Ovary (tissue), 9 donors: ENCODE results near the gene ADA. TPM values are rescaled to one million over a fixed set of nuclear protein-coding genes. Genes with fewer than 3 reads are reported as not detected.

Experiments
- DNase-seq, 5 donors: peaks; one replicate each; pipeline ENCODE4 v3.0.0-alpha.2; 2019 to 2020
- H3K27ac ChIP-seq, 2 donors: fragments of 200-600 bp; one replicate each; pipeline versions ENCODE4 v1.5.1 to v1.8.0; 2019 to 2022
- H3K27me3 ChIP-seq: fragments of 200-600 bp; one replicate; pipeline ENCODE4 v1.8.0; 2022
- H3K36me3 ChIP-seq: fragments of 200-600 bp; sonication (generic); one replicate; pipeline ENCODE4 v1.5.1; 2019
- H3K4me1 ChIP-seq: one replicate; pipeline ENCODE4 v1.8.1; 2013; ENCODE audit warnings: mild to moderate bottlenecking, moderate library complexity; ENCODE audit not compliant: insufficient read depth
- H3K4me3 ChIP-seq: fragments of 200-600 bp; sonication (generic); one replicate; pipeline ENCODE4 v1.5.1; 2017
- H3K9me3 ChIP-seq, 2 donors: fragments of 200-600 bp in 1 of 2; sonication (generic) in 1 of 2; one replicate each; pipeline versions ENCODE4 v1.5.1 to v1.8.1; 2013 to 2019; ENCODE audit warnings: mild to moderate bottlenecking in 1 of 2, moderate library complexity in 1 of 2
- CTCF ChIP-seq, 3 donors: fragments of 450-650 bp in 2 of 3; fragments of 200-600 bp in 1 of 3; IDR thresholded peaks; one replicate each; pipeline versions ENCODE4 v1.5.1 to v1.8.0; 2016 to 2022; ENCODE audit warnings: antibody characterized with exemption in 3 of 3, mild to moderate bottlenecking in 1 of 3
- EP300 ChIP-seq: sonication (generic); formaldehyde crosslinking; IDR thresholded peaks from one replicate; pipeline ENCODE4 v1.6.1; 2017; ENCODE audit warnings: antibody characterized with exemption
- POLR2A ChIP-seq: fragments of 450-650 bp; IDR thresholded peaks from one replicate; pipeline ENCODE4 v1.6.1; 2017; ENCODE audit warnings: antibody characterized with exemption, mild to moderate bottlenecking, moderate library complexity
- WGBS, 3 donors: extraction: QIAGEN DNeasy Blood & Tissue Kit in 1 of 3; methylation state at CpG; one replicate each; pipeline versions ENCODE4 v1.1.5 to v1.1.7; 2013 to 2017; 5-methylcytosine and 5-hydroxymethylcytosine counted together
- intact Hi-C, 4 donors: fragments of 100-400 bp; cut with DNase I; formaldehyde crosslinking; loops; one replicate each; pipeline versions ENCODE4 v1.11.0 to v1.15.1; 2022 to 2023
- polyA plus RNA-seq, 2 donors: library from polyadenylated mRNA; stranded (reverse); fragments of 200-250 nt in 1 of 2; fragments of 350-450 nt in 1 of 2; fragmentation: Illumina TruSeq in 1 of 2; extraction: RNeasy Lipid Tissue Mini Kit (QIAGEN cat#74804) in 1 of 2; gene quantifications; one replicate each; pipeline ENCODE4 v1.2.3, GENCODE V29; 2013 to 2014
- total RNA-seq, 7 donors: library from RNA; depleted of rRNA in 2 of 7; stranded (reverse); fragments of >200 nt in 2 of 7; fragmentation: NEBNext Ultra II Directional in 3 of 7; extraction: Animal tissue kit (Norgen Biotek cat#: 25700) in 3 of 7; gene quantifications; one replicate each; pipeline versions ENCODE4 v1.1.0 to v1.2.4, GENCODE V29; 2016 to 2023
- donor health status: DM: no; HTN: no; CAD: no; lungs with moderate emphysema.
- donor health status: DM: no; HTN: no; CAD: no.
- donor health status: Bipolar disorder and iron deficiency.
- donor health status: DM: yes; HTN: yes; CAD: no.
- donor health status: DM: no; HTN: no; CAD: no.
- donor health status: DM: yes; HTN: yes; CAD: no.

Gene ADA
- total and polyA plus RNA-seq, 9 donors = 1.1 to 7.4 (median 3.2) TPM

- Histone ChIP-seq H3K4me3 (no peak overlapping the region), H3K36me3 (no peaks in the 10 kb centered on the region), H3K9me3 (no peaks in the 10 kb centered on the region), H3K4me1 (peaks cover 26% of the 10 kb centered on the region), H3K27me3 (no peaks in the 10 kb centered on the region), H3K27ac (no peak overlapping the region)
- 94 to 95% (median 94%) methylated on average over 3 of the region's 3 CpGs for WGBS, 3 donors
- TF ChIP-seq POLR2A (no peak), EP300 (no peak), CTCF (IDR thresholded peaks at IDR 0.05) (no peak)
- DNase-seq = no peak
- intact Hi-C loops = no loop called here
Observed at GRCh38 chr20:44596876-44597275, 54.6 kb downstream of the ADA start.

- no peak overlapping the region for H3K4me3 ChIP-seq
- H3K27me3 ChIP-seq = no peaks in the 10 kb centered on the region
- no peaks in the 10 kb centered on the region for H3K9me3 ChIP-seq
- no peak for DNase-seq
- H3K4me1 ChIP-seq = peaks cover 23% of the 10 kb centered on the region
- no peak overlapping the region for H3K27ac ChIP-seq
- TF ChIP-seq CTCF (IDR thresholded peaks at IDR 0.05) = no peak
- no peak for TF ChIP-seq EP300
- no peak for TF ChIP-seq POLR2A
- WGBS, 3 donors = 92 to 94% (median 94%) methylated on average over 4 of the region's 4 CpGs
- no peaks in the 10 kb centered on the region for H3K36me3 ChIP-seq
- intact Hi-C loops = no loop called here
Observed at GRCh38 chr20:44596010-44596409, 55.5 kb downstream of the ADA start.

GRCh38 chr20:44594730-44595129 lies 56.8 kb downstream of the ADA start:
- no peak for TF ChIP-seq CTCF (IDR thresholded peaks at IDR 0.05)
- TF ChIP-seq POLR2A = no peak
- Histone ChIP-seq H3K9me3 (no peaks in the 10 kb centered on the region), H3K36me3 (no peaks in the 10 kb centered on the region), H3K27ac (no peak overlapping the region), H3K4me3 (no peak overlapping the region), H3K27me3 (no peaks in the 10 kb centered on the region), H3K4me1 (peaks cover 11% of the 10 kb centered on the region)
- WGBS, 3 donors = 20 to 31% (median 24%) methylated on average over 1 of the region's 1 CpG
- no peak for DNase-seq
- intact Hi-C loops = no loop called here

GRCh38 chr20:44593751-44594150 lies 57.7 kb downstream of the ADA start:
- TF ChIP-seq CTCF (IDR thresholded peaks at IDR 0.05) = no peak
- TF ChIP-seq EP300 = no peak
- TF ChIP-seq POLR2A = no peak
- H3K4me1 ChIP-seq = peaks cover 8% of the 10 kb centered on the region

GRCh38 chr20:44592366-44592765 lies 59.1 kb downstream of the ADA start:
- H3K27ac ChIP-seq = no peak overlapping the region
- no peaks in the 10 kb centered on the region for H3K36me3 ChIP-seq
- DNase-seq = no peak
- WGBS, 3 donors = 78 to 81% (median 81%) methylated on average over 3 of the region's 3 CpGs
- intact Hi-C loops = no loop called here
- TF ChIP-seq EP300 = no peak
- no peak for TF ChIP-seq CTCF (IDR thresholded peaks at IDR 0.05)
- no peak for TF ChIP-seq POLR2A
- peaks cover 3% of the 10 kb centered on the region for H3K4me1 ChIP-seq
- no peaks in the 10 kb centered on the region for H3K9me3 ChIP-seq
- H3K27me3 ChIP-seq = no peaks in the 10 kb centered on the region
- no peak overlapping the region for H3K4me3 ChIP-seq

More at GRCh38 chr20:44593751-44594150, 57.7 kb downstream of the ADA start:
- intact Hi-C loops = no loop called here
- DNase-seq = no peak
- WGBS, 3 donors = 71 to 83% (median 82%) methylated on average over 2 of the region's 2 CpGs
- Histone ChIP-seq H3K4me3 (no peak overlapping the region), H3K27me3 (no peaks in the 10 kb centered on the region), H3K36me3 (no peaks in the 10 kb centered on the region), H3K27ac (no peak overlapping the region), H3K9me3 (no peaks in the 10 kb centered on the region)
